Activated naive CD8-positive, alpha-beta T cell treated with anti-CD3 and anti-CD28 coated beads, Interleukin-2, amount 50 U/mL, for 24 hours (primary cell): ENCODE results near the gene P2RX7.

Source experiments
- ATAC-seq: fragments of 150-1000 bp; cut with Tn5 transposase; one replicate; pipeline ENCODE4 v1.10.0; 2021
- DNase-seq: peaks from one replicate; pipeline ENCODE4 v3.0.0; 2021
- H3K27ac Mint-ChIP-seq: one replicate; pipeline ENCODE4 v1.8.0; 2021; ENCODE audit warnings: mild to moderate bottlenecking, mixed read lengths
- H3K27me3 Mint-ChIP-seq: one replicate; pipeline ENCODE4 v1.8.0; 2021; ENCODE audit warnings: mixed read lengths
- H3K36me3 Mint-ChIP-seq: one replicate; pipeline ENCODE4 v1.8.0; 2021; ENCODE audit warnings: low read depth, mixed read lengths
- H3K4me1 Mint-ChIP-seq: one replicate; pipeline ENCODE4 v1.8.0; 2021; ENCODE audit warnings: mixed read lengths
- H3K4me3 Mint-ChIP-seq: one replicate; pipeline ENCODE4 v1.8.0; 2021; ENCODE audit warnings: mild to moderate bottlenecking, moderate library complexity, mixed read lengths
- H3K9me3 Mint-ChIP-seq: one replicate; pipeline ENCODE4 v1.8.0; 2021; ENCODE audit warnings: mixed read lengths

Gene P2RX7

DNA sequence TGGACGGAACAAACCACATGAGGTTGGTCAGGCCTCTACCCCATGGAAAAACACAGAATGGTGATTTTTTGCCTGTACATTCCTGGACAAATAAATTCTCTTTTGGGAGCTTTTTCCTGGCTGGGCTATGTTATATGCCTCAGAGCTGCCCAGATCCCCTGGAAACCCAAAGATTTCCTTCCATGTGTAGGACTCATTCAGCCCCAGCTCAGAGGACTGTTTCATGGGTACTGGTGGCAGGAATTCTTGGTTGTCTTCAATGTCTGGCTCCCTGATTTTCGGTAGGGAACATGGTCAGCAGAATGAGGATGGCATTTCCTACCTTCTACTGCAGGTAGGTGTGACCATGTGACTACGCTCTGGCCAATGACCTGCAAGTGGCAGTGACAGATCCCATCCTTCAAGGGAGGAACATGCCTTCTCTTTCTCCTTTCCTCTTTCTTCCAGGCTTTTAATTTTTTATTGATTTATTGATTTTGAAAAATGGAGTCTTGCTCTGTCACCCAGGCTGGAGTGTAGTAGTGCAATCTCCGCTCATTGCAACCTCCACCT, 15.4 kb upstream of the P2RX7 start:
- no peak for ATAC-seq
- DNase-seq, result no peak
- H3K4me1 Mint-ChIP-seq, result no peaks in the 10 kb centered on the region

DNA sequence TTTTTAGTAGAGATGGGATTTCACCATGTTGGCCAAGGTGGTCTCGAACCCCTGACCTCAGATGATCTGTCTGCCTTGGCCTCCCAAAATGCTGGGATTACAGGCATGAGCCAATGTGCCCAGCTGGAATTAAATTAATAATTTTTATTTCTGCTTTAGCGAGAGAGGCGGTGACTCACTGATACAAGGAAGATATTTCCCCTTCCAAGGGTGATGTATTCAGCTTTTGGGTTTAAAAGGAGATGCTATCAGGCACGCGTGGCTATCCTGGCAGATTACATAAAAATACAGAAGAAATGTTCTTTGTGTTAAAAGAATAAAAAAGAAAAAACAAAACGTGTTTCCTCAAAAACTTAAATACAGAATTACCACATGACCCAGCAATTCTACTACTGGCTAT, 12.4 kb upstream of the P2RX7 start:
- no peak for DNase-seq
- Mint-ChIP-seq H3K4me3 (no peak overlapping the region), H3K9me3 (no peaks in the 10 kb centered on the region), H3K27me3 (no peaks in the 10 kb centered on the region), H3K27ac (no peak overlapping the region), H3K36me3 (no peaks in the 10 kb centered on the region), H3K4me1 (peaks cover 16% of the 10 kb centered on the region)
- ATAC-seq, result no peak

More for the DNA sequence above, 15.4 kb upstream of the P2RX7 start:
- Mint-ChIP-seq H3K27ac (no peak overlapping the region), H3K27me3 (no peaks in the 10 kb centered on the region), H3K9me3 (no peaks in the 10 kb centered on the region), H3K4me3 (no peak overlapping the region), H3K36me3 (no peaks in the 10 kb centered on the region)

DNA sequence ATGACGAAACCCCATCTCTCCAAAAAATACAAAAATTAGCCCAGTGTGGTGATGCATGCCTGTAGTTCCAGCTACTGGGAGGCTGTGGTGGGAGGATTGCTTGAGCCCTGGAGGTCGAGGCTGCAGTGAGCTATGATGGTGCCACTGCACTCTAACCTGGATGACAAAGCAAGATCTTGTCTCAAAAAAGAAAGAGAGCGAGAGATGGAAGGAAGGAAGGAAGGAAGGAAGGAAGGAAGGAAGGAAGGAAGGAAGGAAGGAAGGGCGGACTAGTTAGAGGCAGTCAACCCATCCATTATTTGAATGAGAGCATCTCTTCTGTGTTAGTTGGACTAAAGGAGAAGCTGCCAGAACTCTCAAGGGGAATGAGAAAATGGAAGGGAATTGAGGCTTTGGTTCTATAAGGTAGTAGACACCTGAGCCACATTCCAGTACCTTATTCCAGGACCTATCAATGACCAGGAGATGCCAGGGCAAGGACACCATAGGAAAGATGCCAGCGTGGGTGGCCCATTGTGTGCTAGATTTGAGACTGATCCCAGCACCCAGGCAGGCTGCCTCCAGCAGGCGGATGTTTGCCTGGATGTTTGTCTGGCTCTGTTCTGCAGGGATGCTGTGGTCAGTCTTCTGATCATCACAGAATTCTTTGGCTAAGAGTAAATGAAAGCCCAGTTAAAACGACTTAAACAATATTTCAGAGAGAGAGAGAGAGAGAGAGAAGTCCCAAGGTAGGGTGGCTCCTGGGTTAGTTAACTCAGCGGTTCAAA, 11.5 kb upstream of the P2RX7 start:
- ATAC-seq (no peak), DNase-seq (no peak)
- no peaks in the 10 kb centered on the region for H3K27me3 Mint-ChIP-seq
- no peak overlapping the region for H3K4me3 Mint-ChIP-seq
- no peaks in the 10 kb centered on the region for H3K9me3 Mint-ChIP-seq
- H3K4me1 Mint-ChIP-seq, result peaks cover 20% of the 10 kb centered on the region
- H3K36me3 Mint-ChIP-seq, result no peaks in the 10 kb centered on the region
- no peak overlapping the region for H3K27ac Mint-ChIP-seq

DNA sequence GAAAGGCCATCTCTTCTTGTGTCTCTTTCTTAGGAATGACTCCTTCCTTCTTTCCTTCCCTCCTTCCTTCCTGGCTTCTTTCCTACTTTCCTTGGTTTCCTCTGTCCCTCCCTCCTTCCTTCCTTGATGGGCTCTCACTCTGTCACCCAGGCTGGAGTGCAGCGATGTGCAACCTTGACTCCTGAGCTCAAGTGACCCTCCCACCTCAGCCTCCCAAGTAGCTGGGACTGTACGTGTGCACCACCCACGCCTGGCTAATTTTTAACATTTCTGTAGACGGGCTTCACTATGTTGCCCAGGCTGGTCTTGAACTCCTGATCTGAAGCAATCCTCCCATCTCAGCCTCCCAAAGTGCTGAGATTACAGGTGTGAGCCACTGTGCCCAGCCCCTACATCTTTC, 10.9 kb upstream of the P2RX7 start:
- Mint-ChIP-seq H3K36me3 (no peaks in the 10 kb centered on the region), H3K4me1 (peaks cover 23% of the 10 kb centered on the region), H3K27me3 (no peaks in the 10 kb centered on the region), H3K4me3 (no peak overlapping the region), H3K27ac (no peak overlapping the region), H3K9me3 (no peaks in the 10 kb centered on the region)
- no peak for DNase-seq
- ATAC-seq, result no peak

DNA sequence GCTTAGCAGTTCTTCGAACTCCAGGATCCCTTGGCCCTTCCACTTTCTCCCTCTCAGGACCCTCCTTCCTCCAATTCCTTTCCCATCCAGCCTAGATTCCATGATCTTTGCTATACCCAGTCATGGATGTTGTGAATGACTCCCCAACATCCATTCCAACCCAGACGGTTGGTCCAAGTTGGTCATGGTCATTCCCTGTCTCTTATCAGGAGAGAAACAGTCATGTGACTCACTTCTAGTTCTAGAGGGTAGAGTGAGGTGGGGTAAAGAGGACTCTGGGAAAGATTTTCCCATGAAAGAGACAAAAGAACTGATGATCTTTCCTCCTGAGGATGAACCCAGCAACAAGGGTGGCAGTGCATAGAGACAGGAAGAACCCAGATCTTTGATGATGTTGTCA, 9.2 kb upstream of the P2RX7 start:
- no peak overlapping the region for H3K4me3 Mint-ChIP-seq
- peaks cover 35% of the 10 kb centered on the region for H3K4me1 Mint-ChIP-seq
- H3K27me3 Mint-ChIP-seq, result no peaks in the 10 kb centered on the region
- DNase-seq (no peak), ATAC-seq (no peak)
- H3K27ac Mint-ChIP-seq, result no peak overlapping the region
- H3K36me3 Mint-ChIP-seq, result no peaks in the 10 kb centered on the region
- H3K9me3 Mint-ChIP-seq, result no peaks in the 10 kb centered on the region

DNA sequence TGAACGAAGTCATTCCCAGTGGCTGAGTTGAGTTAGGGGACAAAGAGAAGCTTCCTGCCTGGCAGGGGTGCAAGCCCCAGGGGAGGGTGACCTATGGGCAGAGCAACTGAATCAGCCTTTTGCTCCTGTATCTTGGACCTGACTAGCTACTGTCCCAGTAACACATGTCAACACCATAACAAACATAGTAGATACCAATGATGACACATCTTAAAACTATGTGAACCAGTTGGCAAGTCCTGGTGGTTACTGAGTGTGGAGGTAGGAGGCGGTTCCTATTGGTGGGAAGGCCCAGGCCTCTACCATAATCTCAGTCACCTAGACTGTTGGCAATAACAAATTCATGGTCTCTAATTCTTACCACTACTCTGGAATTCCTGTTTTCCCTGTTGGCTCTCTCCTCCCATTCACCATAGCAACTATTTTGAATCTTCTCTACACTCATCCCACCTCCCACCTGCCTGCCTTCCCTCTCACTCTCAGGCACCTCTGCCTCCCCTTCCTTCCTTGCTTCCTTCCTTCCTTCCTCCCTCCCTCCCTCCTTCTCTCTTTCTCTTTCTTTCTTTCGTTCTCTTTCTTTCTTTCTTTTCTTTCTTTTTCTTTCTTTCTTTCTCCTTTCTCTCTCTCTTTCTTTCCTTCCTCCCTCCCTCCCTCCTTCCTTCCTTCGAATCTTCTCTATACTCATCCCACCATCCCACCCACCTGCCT, 8.1 kb upstream of the P2RX7 start:
- peak overlapping the region; percentile 3 for H3K27ac Mint-ChIP-seq
- DNase-seq, result no peak
- peaks cover 45% of the 10 kb centered on the region for H3K4me1 Mint-ChIP-seq
- H3K4me3 Mint-ChIP-seq, result no peak overlapping the region
- peaks cover 1% of the 10 kb centered on the region for H3K9me3 Mint-ChIP-seq
- ATAC-seq, result peak; percentile 58
- H3K27me3 Mint-ChIP-seq, result no peaks in the 10 kb centered on the region
- peaks cover under 1% of the 10 kb centered on the region for H3K36me3 Mint-ChIP-seq

DNA sequence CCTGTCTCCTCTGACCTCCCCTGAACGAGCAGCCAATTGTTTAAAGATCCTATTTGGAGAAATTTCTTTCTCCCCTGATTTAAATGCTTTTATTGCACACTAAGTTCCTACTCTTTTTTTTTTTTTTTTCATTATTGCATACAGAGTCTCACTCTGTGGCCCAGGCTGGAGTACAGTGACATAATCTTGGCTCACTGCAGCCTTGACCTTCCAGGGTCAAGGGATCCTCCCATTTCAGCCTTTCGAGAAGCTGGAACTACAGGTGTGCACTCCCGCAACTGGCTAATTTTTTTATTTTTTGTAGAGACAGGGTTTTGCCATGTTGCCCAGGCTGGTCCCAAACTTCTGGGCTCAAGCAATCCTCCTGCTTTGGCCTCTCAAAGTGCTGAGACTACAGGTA, 5.2 kb upstream of the P2RX7 start:
- no peak for DNase-seq
- H3K27me3 Mint-ChIP-seq, result no peaks in the 10 kb centered on the region
- H3K27ac Mint-ChIP-seq, result no peak overlapping the region
- peaks cover 3% of the 10 kb centered on the region for H3K9me3 Mint-ChIP-seq
- peaks cover 71% of the 10 kb centered on the region for H3K4me1 Mint-ChIP-seq
- H3K4me3 Mint-ChIP-seq, result no peak overlapping the region
- H3K36me3 Mint-ChIP-seq, result peaks cover 2% of the 10 kb centered on the region
- no peak for ATAC-seq

DNA sequence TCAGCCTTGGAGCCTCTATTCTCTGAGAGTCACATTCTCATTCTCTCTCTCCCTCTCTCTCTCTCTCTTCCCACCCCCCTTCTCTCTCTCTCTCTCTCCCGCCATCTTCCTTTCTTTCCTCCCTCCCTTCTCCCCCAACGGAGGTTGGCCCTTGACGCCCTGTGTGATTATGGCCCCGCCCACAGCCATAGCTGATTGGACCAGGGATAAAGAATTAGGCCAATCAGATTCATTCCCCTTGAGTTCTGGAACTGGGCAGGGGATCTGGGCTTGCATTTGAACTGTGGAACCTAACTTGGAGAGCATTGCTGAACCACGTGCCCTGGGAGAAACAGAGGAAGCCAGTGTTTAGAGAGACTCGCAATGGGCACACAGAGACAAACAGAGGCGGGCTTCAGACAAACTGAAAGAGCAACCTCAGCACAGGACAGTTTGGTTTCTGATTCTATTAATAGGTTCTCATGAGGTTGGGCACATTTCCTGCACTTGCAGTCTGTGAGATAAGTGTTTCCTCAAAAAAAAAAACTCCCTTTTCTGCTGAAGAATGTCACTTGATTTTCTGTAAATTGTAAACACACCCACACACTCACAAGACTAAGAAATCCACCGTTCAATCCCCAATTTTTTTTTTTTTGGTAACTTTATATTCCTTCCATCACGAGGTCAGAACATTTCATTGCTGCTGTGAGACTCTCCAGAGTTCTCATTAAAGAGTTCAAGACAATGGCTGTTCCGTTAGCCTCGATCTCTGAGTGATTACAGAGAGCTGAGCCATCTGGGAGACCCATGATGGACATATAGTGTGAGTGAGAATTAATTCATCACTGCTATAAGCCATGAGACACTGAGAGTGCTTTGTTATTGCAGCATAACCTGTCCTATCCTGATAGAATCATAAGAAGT, 3.5 kb upstream of the P2RX7 start:
- Mint-ChIP-seq H3K4me3 (peak overlapping the region; percentile 70), H3K9me3 (peaks cover 3% of the 10 kb centered on the region), H3K27ac (peak overlapping the region; percentile 92), H3K4me1 (peaks cover 83% of the 10 kb centered on the region), H3K27me3 (no peaks in the 10 kb centered on the region), H3K36me3 (peaks cover 2% of the 10 kb centered on the region)
- ATAC-seq (peak; percentile 82), DNase-seq (peak; percentile 85)

DNA sequence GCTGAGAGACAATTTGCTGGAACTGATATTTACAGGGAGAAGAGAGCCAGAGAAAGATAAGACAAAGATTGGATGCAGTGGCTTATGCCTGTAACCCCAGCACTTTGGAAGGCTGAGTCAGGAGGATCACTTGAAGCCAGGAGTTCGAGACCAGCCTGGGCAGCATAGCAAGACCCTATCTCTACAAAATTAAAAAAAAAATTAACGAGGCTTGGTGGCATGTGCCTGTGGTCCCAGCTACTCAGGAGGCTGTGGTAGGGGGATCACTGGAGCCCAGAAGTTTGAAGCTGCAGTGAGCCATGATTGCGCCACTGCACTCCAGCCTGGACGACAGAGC, 2.9 kb upstream of the P2RX7 start:
- peaks cover 3% of the 10 kb centered on the region for H3K9me3 Mint-ChIP-seq

DNA sequence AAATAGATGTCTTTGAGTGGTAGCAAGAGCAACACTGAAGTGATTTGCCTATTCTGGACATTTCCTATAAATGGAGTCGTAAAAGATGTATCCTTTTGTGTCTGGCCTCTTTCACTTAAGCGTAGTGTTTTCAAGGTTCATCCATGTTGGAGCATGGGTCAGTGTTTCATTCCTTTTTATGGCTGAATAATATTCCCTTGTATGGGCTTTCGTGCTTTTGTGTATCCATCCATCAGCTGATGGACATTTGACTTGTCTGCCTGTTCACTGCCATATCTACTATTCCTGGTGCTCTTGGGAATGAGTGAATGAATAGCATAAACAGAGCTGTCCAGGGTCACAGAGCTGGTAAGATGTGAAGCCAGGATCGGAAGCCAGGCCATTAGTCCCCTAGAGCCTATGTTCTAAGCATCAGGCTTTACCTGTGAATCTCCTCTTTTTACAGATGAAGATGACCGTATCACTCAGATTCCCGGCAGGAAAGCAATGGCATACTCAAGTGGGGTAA, 1.8 kb upstream of the P2RX7 start:
- Mint-ChIP-seq H3K4me1 (peaks cover 76% of the 10 kb centered on the region), H3K27ac (peak overlapping the region; percentile 5), H3K9me3 (peaks cover 3% of the 10 kb centered on the region), H3K27me3 (no peaks in the 10 kb centered on the region), H3K4me3 (no peak overlapping the region), H3K36me3 (peaks cover 2% of the 10 kb centered on the region)
- no peak for ATAC-seq
- no peak for DNase-seq

More for the DNA sequence above, 2.9 kb upstream of the P2RX7 start:
- Mint-ChIP-seq H3K4me3 (peak overlapping the region; percentile 70), H3K27ac (peak overlapping the region; percentile 92), H3K4me1 (peaks cover 82% of the 10 kb centered on the region), H3K36me3 (peaks cover 2% of the 10 kb centered on the region), H3K27me3 (no peaks in the 10 kb centered on the region)
- DNase-seq (no peak), ATAC-seq (no peak)

DNA sequence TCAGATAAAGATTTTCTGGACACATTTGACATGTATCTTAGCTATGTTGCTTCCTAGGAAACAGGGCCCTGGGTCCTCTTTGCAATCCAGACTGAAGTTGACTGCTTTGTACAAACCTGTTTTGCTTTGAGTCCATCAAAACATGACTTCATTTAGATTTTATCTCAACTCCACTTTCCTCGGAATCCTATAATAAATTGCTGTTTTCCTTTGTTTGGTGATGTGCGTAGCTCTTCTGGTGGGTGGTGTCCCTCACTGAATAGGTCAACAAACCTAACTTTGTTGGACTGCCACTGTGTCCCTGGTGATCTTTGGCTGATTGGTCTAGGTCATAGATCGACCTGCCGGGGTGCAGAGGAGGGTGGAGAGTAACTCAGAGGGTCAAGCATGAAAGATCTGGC, 735 bp upstream of the P2RX7 start:
- Mint-ChIP-seq H3K27ac (peak overlapping the region; percentile 88), H3K27me3 (no peaks in the 10 kb centered on the region), H3K4me1 (peaks cover 71% of the 10 kb centered on the region), H3K4me3 (peak overlapping the region; percentile 27), H3K9me3 (peaks cover 3% of the 10 kb centered on the region), H3K36me3 (peaks cover 2% of the 10 kb centered on the region)
- DNase-seq, result no peak
- no peak for ATAC-seq

DNA sequence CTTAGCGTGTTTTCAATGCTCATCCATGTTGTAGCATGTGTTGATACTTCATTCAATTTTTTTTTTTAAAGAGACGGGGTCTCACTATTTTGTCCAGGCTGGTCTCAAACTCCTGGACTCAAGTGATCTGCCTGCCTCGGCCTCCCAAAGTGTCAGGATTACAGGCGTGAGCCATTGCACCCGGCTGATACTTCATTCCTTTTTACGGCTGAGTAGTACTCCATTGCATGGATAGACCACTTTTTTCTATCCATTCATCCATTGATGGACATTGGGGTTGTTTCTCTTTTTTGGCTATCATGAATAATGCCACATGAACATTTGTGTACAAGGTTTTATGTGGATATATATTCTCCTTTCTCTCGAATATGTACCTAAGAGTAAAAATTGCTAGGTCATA, 1.2 kb downstream of the P2RX7 start:
- no peak for DNase-seq
- peak overlapping the region; percentile 86 for H3K4me3 Mint-ChIP-seq
- peak overlapping the region; percentile 88 for H3K27ac Mint-ChIP-seq
- H3K36me3 Mint-ChIP-seq, result peaks cover 2% of the 10 kb centered on the region
- peaks cover 3% of the 10 kb centered on the region for H3K9me3 Mint-ChIP-seq
- no peak for ATAC-seq
- no peaks in the 10 kb centered on the region for H3K27me3 Mint-ChIP-seq
- peaks cover 56% of the 10 kb centered on the region for H3K4me1 Mint-ChIP-seq

DNA sequence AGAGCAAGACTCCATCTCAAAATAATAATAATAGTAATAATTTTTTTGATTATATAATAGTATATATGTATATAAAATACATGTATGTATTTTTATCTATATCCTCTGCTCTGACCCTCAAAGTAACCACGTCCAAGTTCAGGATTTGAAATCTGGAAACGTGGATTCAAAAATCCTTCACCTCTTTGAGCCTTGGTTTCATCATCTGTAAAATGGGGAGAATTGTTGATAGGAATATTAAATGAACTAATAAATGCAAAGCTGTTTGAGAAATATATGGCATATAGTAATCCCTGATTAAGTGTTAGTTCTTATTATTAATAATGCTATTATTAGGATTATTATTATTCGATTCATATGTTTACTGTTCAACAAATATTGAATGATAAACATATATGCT, 2.6 kb downstream of the P2RX7 start:
- Mint-ChIP-seq H3K4me3 (no peak overlapping the region), H3K9me3 (no peaks in the 10 kb centered on the region), H3K36me3 (peaks cover under 1% of the 10 kb centered on the region), H3K4me1 (peaks cover 43% of the 10 kb centered on the region), H3K27ac (no peak overlapping the region), H3K27me3 (no peaks in the 10 kb centered on the region)
- ATAC-seq, result no peak
- DNase-seq, result no peak

DNA sequence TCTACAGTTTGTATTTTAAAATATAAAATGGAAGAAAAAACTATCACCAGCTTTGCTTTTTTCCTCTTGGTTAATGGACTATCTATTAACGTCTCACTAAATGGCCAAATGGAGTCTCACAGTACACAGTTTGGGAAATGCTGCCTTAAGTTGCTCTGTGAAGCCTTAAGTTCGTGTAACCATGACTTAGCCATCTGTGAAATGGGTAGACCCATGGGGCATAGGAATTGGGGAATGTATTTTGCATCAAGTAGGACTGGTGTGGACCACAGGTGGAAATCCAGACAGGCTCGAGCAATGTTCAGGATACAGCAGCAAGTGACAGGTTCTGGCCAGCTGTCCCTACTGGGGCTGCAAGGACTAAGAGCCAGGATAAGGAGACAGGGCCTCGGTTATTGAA, 4.8 kb downstream of the P2RX7 start:
- Mint-ChIP-seq H3K4me3 (no peak overlapping the region), H3K27me3 (no peaks in the 10 kb centered on the region), H3K36me3 (peaks cover 2% of the 10 kb centered on the region), H3K27ac (no peak overlapping the region), H3K9me3 (no peaks in the 10 kb centered on the region), H3K4me1 (peaks cover 22% of the 10 kb centered on the region)
- ATAC-seq (no peak), DNase-seq (no peak)
